SK-N-SH (cell line): Measurements from ENCODE around the gene CBLIF.
"Not testable (repeated sequence)": the region's sequence is repeated elsewhere in the genome, so short reads cannot be mapped to it uniquely, and the experiment has no call there.

Source experiments
- CTCF ChIP-seq: fragments of 200-600 bp; sonication (generic); IDR thresholded peaks from 2 replicates; pipeline ENCODE4 v1.6.1; 2017; ENCODE audit warnings: antibody characterized with exemption, mild to moderate bottlenecking, moderate library complexity
- EZH2phosphoT487 ChIP-seq: fragments of 200-600 bp; sonication (generic); IDR thresholded peaks from 2 replicates; pipeline ENCODE4 v1.6.1; 2017; ENCODE audit warnings: low read depth, mixed run types, mild to moderate bottlenecking, antibody characterized with exemption, moderate library complexity, borderline replicate concordance
- FOXJ3 ChIP-seq: sonication (generic); formaldehyde crosslinking; IDR thresholded peaks from 2 replicates; pipeline ENCODE4 v1.5.1; 2020; ENCODE audit warnings: mild to moderate bottlenecking, missing genetic modification reagents
- GABPA ChIP-seq: IDR thresholded peaks from 2 replicates; pipeline ENCODE4 v1.4.0; 2012; ENCODE audit warnings: low read depth, mild to moderate bottlenecking
- JUND ChIP-seq: IDR thresholded peaks from 2 replicates; pipeline ENCODE4 v1.4.0; 2012
- POLR2AphosphoS5 ChIP-seq: IDR thresholded peaks from 2 replicates; pipeline ENCODE4 v1.6.1; 2012; ENCODE audit warnings: low read depth, low read length
- RAD21 ChIP-seq: IDR thresholded peaks from 2 replicates; pipeline ENCODE4 v1.6.1; 2012; ENCODE audit warnings: mild to moderate bottlenecking, low read length
- RCOR1 ChIP-seq: fragments of 150-350 bp; IDR thresholded peaks from 2 replicates; pipeline ENCODE4 v1.6.1; 2017; ENCODE audit warnings: antibody characterized with exemption, low read length
- REST ChIP-seq: IDR thresholded peaks from 2 replicates; pipeline ENCODE4 v1.6.1; 2012; ENCODE audit warnings: mild to moderate bottlenecking, low read depth, low read length, moderate library complexity
- SIN3A ChIP-seq: IDR thresholded peaks from 2 replicates; pipeline ENCODE4 v1.6.1; 2012; ENCODE audit warnings: low read depth, mild to moderate bottlenecking, low read length, moderate library complexity, borderline replicate concordance
- TCF12 ChIP-seq: IDR thresholded peaks from 2 replicates; pipeline ENCODE4 v1.4.0; 2012
- USF1 ChIP-seq: IDR thresholded peaks from 2 replicates; pipeline ENCODE4 v1.4.0; 2012; ENCODE audit warnings: low read depth, borderline replicate concordance
- USF2 ChIP-seq: fragments of 150-350 bp; IDR thresholded peaks from 2 replicates; pipeline ENCODE4 v1.6.1; 2017; ENCODE audit warnings: antibody characterized with exemption, low read length, low read depth, borderline replicate concordance
- YY1 ChIP-seq: IDR thresholded peaks from 2 replicates; pipeline ENCODE4 v1.4.0; 2012; ENCODE audit warnings: low read depth, mild to moderate bottlenecking

- not testable (repeated sequence) for TF ChIP-seq CTCF; EZH2phosphoT487; TCF12; REST; SIN3A; JUND; USF2; RAD21; FOXJ3 (CRISPR knock-in tag); YY1; POLR2AphosphoS5; RCOR1; GABPA; USF1
Observed at GRCh38 chr11:59887156-59887555, 41.9 kb upstream of the CBLIF start.
